GM23248 (cell line): Measurements from ENCODE around the gene C2CD4C. TPM values are rescaled to one million over a fixed set of nuclear protein-coding genes. Genes with fewer than 3 reads are reported as not detected.
"Not testable (repeated sequence)": the region's sequence is repeated elsewhere in the genome, so short reads cannot be mapped to it uniquely, and the experiment has no call there.

ENCODE experiments used
- DNase-seq: peaks from one replicate; pipeline ENCODE4 v3.0.0-alpha.2; 2015
- H2AFZ ChIP-seq: fragments of 200-600 bp; sonication (generic); 2 replicates; pipeline ENCODE4 v1.6.1; 2016; ENCODE audit warnings: antibody characterized with exemption
- H3F3A ChIP-seq: fragments of 200-600 bp; sonication (generic); 2 replicates; pipeline ENCODE4 v1.6.1; 2016; ENCODE audit warnings: mild to moderate bottlenecking, antibody characterized with exemption, mixed run types; ENCODE audit not compliant: insufficient read depth
- H3K27ac ChIP-seq: fragments of 200-600 bp; sonication (generic); 2 replicates; pipeline ENCODE4 v1.5.1; 2016; ENCODE audit warnings: mild to moderate bottlenecking
- H3K27me3 ChIP-seq: fragments of 200-600 bp; sonication (generic); replicated peaks from 2 replicates; pipeline ENCODE4 v1.6.1; 2016; ENCODE audit warnings: mild to moderate bottlenecking; ENCODE audit not compliant: insufficient read depth
- H3K36me3 ChIP-seq: fragments of 200-600 bp; sonication (generic); 2 replicates; pipeline ENCODE4 v1.6.1; 2016; ENCODE audit warnings: low read depth, mild to moderate bottlenecking
- H3K4me1 ChIP-seq: fragments of 200-600 bp; sonication (generic); 2 replicates; pipeline ENCODE4 v1.6.1; 2016; ENCODE audit warnings: mild to moderate bottlenecking; ENCODE audit not compliant: insufficient read depth
- H3K4me2 ChIP-seq: fragments of 200-600 bp; sonication (generic); one replicate; pipeline ENCODE4 v1.6.1; 2016; ENCODE audit warnings: mild to moderate bottlenecking; ENCODE audit not compliant: unreplicated experiment
- H3K4me3 ChIP-seq: fragments of 200-600 bp; sonication (generic); 2 replicates; pipeline ENCODE4 v1.5.1; 2016; ENCODE audit warnings: mild to moderate bottlenecking
- H3K79me2 ChIP-seq: fragments of 200-600 bp; sonication (generic); 2 replicates; pipeline ENCODE4 v1.6.1; 2016; ENCODE audit warnings: mild to moderate bottlenecking; ENCODE audit not compliant: insufficient read depth
- H3K9ac ChIP-seq: fragments of 200-600 bp; sonication (generic); 2 replicates; pipeline ENCODE4 v1.6.1; 2016; ENCODE audit warnings: mild to moderate bottlenecking
- H3K9me2 ChIP-seq: fragments of 200-600 bp; sonication (generic); 2 replicates; pipeline ENCODE4 v1.6.1; 2016; ENCODE audit warnings: mixed run types, mild to moderate bottlenecking, moderate library complexity; ENCODE audit not compliant: insufficient read depth
- H3K9me3 ChIP-seq: fragments of 200-600 bp; sonication (generic); one replicate; pipeline ENCODE4 v1.6.1; 2017; ENCODE audit warnings: low read depth
- H4K20me1 ChIP-seq: fragments of 200-600 bp; sonication (generic); 2 replicates; pipeline ENCODE4 v1.6.0; 2016; ENCODE audit not compliant: insufficient read depth
- EZH2 ChIP-seq: fragments of 200-600 bp; sonication (generic); IDR thresholded peaks from 2 replicates; pipeline ENCODE4 v1.6.1; 2018; ENCODE audit warnings: antibody characterized with exemption, mild to moderate bottlenecking; ENCODE audit not compliant: insufficient read depth, poor library complexity, severe bottlenecking
- EZH2phosphoT487 ChIP-seq: fragments of 200-600 bp; sonication (generic); IDR thresholded peaks from 2 replicates; pipeline ENCODE4 v1.6.1; 2018; ENCODE audit warnings: antibody characterized with exemption, moderate library complexity, mild to moderate bottlenecking, low read depth; ENCODE audit not compliant: insufficient read depth
- WGBS, 2 experiments: methylation state at CpG; one replicate each; pipeline ENCODE4 v1.1.6; 2015 to 2017; ENCODE audit warnings: low lambda C conversion rate in 2 of 2, low coverage in 1 of 2; ENCODE audit errors: missing lambda C conversion rate in 2 of 2; 5-methylcytosine and 5-hydroxymethylcytosine counted together
- in situ Hi-C: fragments of 300-500 bp; cut with MboI; formaldehyde crosslinking; loops from 2 replicates; pipeline ENCODE4 v1.15.0; 2020
- polyA plus RNA-seq: library from polyadenylated mRNA; unstranded; fragments of >200 nt; fragmentation: Nextera tagmentation; extraction: Ambion mirVana; gene quantifications from 2 replicates; pipeline ENCODE4 v1.2.1, GENCODE V29; 2016
- total RNA-seq: library from RNA; depleted of rRNA; stranded (reverse); fragments of >200 nt; shearing (Covaris generic); gene quantifications from 2 replicates; pipeline ENCODE4 v1.2.3, GENCODE V29; 2014

Gene C2CD4C
- total and polyA plus RNA-seq, 2 experiments from 2014 or later, result 0.05 to 0.32 TPM

GRCh38 chr19:423691-424466 is 14.9 kb upstream of the C2CD4C start:
- Histone ChIP-seq H3K27ac (no peak overlapping the region), H3K4me3 (no peak overlapping the region), H3K36me3 (no peaks in the 10 kb centered on the region), H3K9ac (no peak overlapping the region), H3K9me3 (no peaks in the 10 kb centered on the region), H3K79me2 (no peaks in the 10 kb centered on the region), H3K9me2 (no peaks in the 10 kb centered on the region), H3K4me1 (no peaks in the 10 kb centered on the region), H3K27me3 (no peaks in the 10 kb centered on the region), H3K4me2 (no peak overlapping the region), H4K20me1 (no peaks in the 10 kb centered on the region), H3F3A (no peaks in the 10 kb centered on the region), H2AFZ (no peak overlapping the region)
- in situ Hi-C loops, result no loop called here
- WGBS, 2 experiments, result 73 to 75% methylated on average over 25 of the region's 25 CpGs
- DNase-seq, result no peak
- no peak for TF ChIP-seq EZH2

- H3K36me3 ChIP-seq, H3K4me3 ChIP-seq, H3K9me3 ChIP-seq, in situ Hi-C loops, H3K4me1 ChIP-seq, DNase-seq, H4K20me1 ChIP-seq, H3K27me3 ChIP-seq, H3F3A ChIP-seq, H3K9me2 ChIP-seq, H2AFZ ChIP-seq, H3K9ac ChIP-seq, H3K27ac ChIP-seq, H3K4me2 ChIP-seq, H3K79me2 ChIP-seq: not testable (repeated sequence)
- WGBS, 2 experiments, result 57 to 68% methylated on average over 5 to 8 of the region's 9 CpGs
These were observed 13.9 kb upstream of the C2CD4C start for GRCh38 chr19:422917-423226.

- WGBS, 2 experiments, result 79 to 80% methylated on average over 36 to 40 of the region's 40 CpGs
- in situ Hi-C loops, result no loop called here
- Histone ChIP-seq H3K9me3 (no peaks in the 10 kb centered on the region), H4K20me1 (no peaks in the 10 kb centered on the region), H3K27ac (no peak overlapping the region), H3K79me2 (no peaks in the 10 kb centered on the region), H3K4me2 (no peak overlapping the region), H3K36me3 (no peaks in the 10 kb centered on the region), H3K4me1 (no peaks in the 10 kb centered on the region), H3K4me3 (no peak overlapping the region), H3K9ac (no peak overlapping the region), H3K9me2 (no peaks in the 10 kb centered on the region), H2AFZ (no peak overlapping the region), H3F3A (no peaks in the 10 kb centered on the region), H3K27me3 (no peaks in the 10 kb centered on the region)
- TF ChIP-seq EZH2phosphoT487 (no peak), EZH2 (no peak)
- DNase-seq, result no peak
These were observed 13.4 kb upstream of the C2CD4C start for GRCh38 chr19:422213-422916.

- no peaks in the 10 kb centered on the region for H3K9me2 ChIP-seq
- H3K4me3 ChIP-seq, result no peak overlapping the region
- H3F3A ChIP-seq, result no peaks in the 10 kb centered on the region
- H3K36me3 ChIP-seq, result no peaks in the 10 kb centered on the region
- H2AFZ ChIP-seq, result no peak overlapping the region
- H3K27ac ChIP-seq, result no peak overlapping the region
- no peaks in the 10 kb centered on the region; the same call in 1 of the 2 replicates for H3K27me3 ChIP-seq
- TF ChIP-seq EZH2, result no peak
- TF ChIP-seq EZH2phosphoT487, result no peak
- H3K79me2 ChIP-seq, result no peaks in the 10 kb centered on the region
- WGBS, 2 experiments, result 75 to 76% methylated on average over 27 to 31 of the region's 31 CpGs
- H4K20me1 ChIP-seq, result no peaks in the 10 kb centered on the region
- no peak for DNase-seq
- no peak overlapping the region for H3K9ac ChIP-seq
- no peak overlapping the region for H3K4me2 ChIP-seq
- H3K4me1 ChIP-seq, result no peaks in the 10 kb centered on the region
- no peaks in the 10 kb centered on the region for H3K9me3 ChIP-seq
- in situ Hi-C loops, result no loop called here
These were observed 11.0 kb upstream of the C2CD4C start for GRCh38 chr19:419721-420515.
